ENCODE data around the gene DPP10.
"Not testable (repeated sequence)": the region's sequence is repeated elsewhere in the genome, so short reads cannot be mapped to it uniquely, and the experiment has no call there.

Gene DPP10

GRCh38 chr2:114517580-114517979 lies 75.1 kb downstream of the DPP10 start:
- no peak for DNase-seq

DNA sequence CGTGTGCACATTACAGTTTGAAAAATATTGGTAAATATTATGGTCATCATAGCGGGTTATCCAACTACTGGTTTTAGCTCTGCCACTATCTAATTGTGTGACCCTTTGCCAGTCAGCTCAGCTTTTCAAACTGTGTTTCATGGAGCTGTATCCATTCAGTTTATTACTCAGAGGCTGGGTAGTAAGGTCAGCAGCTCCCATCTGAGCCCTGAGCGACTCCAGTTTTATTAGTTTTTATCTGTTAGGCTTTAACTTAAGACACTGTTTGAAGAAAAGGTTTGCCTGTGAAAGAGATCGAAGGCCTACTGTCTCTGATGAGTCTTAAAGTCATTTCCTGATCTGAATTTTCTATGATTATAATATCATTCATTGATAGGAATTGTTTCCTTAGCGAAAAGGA lies 76.3 kb downstream of the DPP10 start:
- no peak for DNase-seq

DNA sequence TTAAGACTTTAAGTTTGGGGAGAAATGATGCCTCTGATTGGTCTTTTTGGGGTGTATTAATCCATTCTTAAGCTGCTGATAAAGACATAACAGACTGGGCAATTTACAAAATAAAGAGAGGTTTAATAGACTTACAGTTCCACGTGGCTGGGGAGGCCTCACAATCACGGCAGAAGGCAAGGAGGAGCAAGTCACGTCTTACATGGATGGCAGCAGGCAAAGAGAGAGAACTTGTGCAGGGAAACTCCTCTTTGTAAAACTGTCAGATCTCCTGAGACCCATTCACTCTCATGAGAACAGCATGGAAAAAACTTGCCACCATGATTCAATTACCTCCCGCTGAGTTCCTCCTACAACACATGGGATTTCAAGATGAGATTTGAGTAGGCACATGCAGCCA lies 80.2 kb downstream of the DPP10 start:
- not testable (repeated sequence) for DNase-seq

- DNase-seq = no peak
Observed at GRCh38 chr2:114525955-114526354, 83.5 kb downstream of the DPP10 start.

DNA sequence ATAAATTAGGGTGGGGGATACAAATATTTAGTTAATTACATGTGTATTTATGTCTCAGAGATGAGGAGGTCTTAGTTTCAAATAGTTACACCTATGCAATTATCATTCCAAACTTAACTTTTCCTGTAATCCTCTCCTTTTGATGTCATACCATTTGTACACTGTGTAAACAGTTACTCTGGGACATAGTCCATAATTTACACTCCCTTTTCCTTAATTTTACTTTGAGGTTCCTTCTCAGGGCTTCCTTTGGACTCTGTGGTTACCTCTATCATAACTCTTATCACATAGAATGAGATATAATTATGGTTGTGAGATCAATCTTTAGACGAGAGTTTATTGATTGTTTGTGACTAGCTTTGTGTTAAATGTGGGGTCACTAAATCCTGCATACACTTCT lies 84.4 kb downstream of the DPP10 start:
- no peak for DNase-seq

- DNase-seq = no peak
Observed at GRCh38 chr2:114527330-114527983, 85.0 kb downstream of the DPP10 start.

DNA sequence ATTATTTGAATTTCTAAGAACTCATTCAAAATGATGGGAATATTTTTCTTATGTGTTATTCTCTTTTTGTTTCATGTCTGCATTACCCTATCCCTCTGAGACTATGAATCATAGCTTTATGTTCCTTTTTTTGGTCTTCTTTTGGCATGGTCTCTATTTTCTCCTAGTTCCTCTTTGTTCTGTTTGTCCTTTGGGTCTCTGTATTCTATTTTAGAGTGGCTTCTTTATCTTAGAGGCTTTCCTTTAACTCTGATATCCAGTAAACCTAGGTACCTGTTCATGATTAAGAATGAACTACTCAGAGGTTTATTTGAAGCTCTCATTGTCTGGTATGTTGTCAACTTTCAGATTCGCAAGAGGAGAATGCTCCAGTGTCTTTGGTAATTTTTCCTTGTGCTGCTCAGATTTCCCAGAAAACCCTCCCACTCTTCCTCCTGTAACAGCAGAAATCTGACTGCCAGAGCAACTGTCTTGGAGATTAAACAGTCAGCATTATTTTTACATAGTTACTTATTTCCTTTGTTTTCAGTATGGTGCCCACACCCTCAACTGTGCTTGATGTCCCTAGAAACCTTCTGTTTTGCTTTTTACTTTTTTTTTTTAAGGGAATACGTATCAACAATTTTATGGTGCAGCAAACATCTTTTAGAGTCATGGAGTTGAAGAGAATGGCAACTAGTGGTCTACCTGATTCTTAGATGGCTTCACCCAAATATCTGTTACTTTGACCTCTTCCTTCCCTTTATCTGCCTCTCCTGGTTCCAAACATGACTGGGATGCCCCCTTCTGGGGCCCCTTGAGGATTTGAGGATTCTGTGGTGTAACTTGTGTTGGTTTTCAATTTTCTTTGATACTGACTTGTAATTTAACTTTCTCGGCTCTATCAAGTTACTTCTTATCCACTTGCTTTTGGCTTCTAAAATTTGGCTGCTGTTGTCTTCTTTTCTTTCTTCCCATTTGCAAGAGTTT lies 92.0 kb downstream of the DPP10 start:
- no peak for DNase-seq

- no peak for DNase-seq
Observed at GRCh38 chr2:114537777-114538176, 95.3 kb downstream of the DPP10 start.

DNA sequence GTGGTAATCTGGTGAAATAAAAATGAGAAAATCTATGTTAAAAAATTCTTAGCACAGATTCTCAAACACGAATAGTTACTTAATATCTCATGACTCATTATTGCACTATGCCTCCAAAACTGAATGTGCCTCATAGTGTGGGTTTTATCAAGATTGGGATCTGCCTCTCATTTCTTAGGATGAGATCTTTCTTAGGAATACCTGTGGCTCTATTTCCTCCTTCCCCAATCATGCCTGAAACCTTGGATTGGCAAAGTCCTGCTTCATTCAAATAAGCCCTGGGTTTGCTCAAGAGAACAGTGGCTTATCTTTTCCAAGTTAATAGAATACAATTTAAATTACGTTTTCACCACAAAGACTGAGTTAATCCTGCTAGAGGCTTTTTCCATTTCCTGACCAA lies 100.3 kb downstream of the DPP10 start:
- no peak for DNase-seq

DNA sequence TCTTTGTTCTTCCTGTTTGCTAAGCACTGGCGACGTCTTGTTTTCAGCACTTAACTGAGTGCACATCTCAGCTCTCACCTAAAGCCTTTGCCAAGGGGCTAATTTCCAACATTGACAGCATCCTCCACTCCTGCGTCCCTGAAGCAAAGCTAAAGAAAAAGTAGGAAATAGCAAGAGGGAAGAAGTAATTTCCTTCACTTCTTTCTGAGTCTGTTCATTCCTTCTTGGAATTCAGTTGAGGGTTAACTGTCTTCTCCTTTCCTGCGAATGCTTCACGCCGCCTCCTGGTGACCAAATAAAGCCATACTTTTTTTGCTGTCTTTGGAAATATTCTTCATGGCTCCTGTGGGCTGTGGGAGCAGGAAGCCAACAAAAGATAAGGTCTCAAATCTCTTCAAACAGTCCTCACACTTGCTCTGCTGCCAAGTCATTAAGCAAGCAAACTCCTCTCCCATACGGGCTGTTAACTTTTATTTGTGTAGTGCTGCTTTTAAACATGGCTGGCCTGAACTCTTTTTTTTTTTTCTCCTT lies 100.9 kb downstream of the DPP10 start:
- DNase-seq = no peak

DNA sequence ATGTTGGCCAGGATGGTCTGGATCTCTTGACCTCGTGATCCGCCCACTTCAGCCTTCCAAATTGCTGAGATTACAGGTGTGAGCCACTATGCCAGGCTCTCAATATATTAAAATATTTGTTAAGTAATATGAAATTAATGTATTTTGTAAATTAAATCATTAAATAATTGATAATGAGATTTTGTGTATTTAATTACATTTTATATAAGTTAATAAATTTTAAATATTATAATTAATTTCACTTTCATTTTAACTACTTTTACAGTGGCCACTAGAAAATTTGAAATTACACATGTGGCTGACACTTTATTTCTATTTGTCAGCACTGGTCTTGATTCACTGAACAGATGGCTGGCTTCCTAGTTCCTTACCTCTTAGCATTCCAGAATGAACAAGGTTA lies 102.6 kb downstream of the DPP10 start:
- DNase-seq = no peak

DNA sequence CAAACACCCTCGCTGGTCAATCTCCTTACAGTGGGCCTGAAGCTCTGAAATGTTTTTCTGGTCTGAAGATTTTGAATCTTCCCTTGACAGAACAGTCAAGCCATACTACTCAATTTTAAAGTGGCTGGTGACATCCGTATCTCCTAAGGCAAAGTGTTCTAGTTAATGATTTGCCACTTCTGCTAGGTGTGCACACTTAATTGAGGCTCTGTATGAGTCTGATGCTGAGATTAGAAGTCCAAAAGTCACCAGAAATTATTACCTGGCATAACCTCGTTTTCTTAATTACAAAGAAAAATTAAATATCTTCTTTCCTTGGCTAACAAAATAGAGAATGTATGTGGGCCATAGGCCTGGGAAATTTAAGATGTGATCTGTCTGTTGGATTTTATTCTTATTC lies 104.1 kb downstream of the DPP10 start:
- no peak for DNase-seq

DNA sequence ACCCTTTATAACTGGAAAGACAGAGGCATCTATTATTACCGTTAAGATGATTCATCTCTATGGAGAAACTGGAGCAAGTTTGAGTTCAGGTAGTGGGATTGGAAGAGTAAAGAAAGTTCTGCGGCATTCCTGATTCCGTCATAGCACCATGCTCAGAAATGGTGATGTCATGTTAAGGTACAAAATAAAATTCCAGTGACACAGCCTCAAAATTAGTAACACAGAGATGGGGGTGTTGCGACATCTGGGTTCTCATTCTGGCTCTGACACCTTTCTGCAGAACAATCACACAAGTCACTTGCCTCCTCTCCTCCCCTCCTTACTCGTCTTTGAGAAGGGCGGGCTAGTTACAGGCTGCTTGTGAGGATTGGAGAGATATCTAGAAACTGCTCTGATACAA lies 105.7 kb downstream of the DPP10 start:
- DNase-seq = no peak

GRCh38 chr2:114550364-114550763 lies 107.9 kb downstream of the DPP10 start:
- no peak for DNase-seq

DNA sequence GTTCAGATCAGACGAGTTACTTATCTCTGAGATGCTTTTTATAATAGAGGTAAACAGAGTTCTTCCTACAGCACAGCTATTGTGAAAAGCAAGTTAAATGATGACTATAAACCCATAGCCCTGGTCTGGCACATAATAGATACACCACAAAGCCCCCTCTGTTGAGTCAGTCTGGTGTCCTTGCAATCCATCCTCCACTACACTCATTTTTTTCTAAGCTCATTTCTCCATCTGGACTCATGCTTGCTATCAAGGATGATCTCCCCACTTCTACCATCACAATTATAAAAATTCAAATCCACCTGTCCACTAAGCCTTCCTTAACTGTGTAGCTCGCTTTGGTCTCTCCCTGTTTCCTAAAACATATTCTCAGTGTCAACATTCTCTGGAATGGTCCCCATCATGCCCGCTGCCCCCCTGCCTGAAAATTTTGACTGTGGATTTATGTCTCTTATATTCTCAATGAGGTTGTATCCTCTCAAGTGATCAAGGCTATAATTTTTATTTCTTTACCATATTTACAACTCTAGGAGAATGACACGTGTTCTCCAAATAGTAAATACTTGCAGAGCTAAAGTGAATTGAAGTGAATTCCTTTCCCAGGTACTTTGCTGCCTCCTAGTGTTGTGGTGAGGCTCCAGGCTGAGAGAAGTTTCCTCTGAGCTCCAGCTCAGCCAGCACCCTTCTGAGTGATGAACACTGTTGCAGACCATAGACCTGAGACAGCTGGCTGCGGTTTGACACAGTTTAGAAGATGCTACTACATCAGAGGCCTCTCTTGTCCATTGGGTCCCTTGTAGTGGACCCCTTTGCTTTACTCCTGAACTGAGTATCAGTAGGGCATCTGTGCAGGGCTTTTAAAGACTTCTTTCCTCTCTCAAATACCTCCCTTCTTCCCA lies 108.7 kb downstream of the DPP10 start:
- DNase-seq = no peak

- DNase-seq = no peak
Observed at GRCh38 chr2:114553027-114553426, 110.6 kb downstream of the DPP10 start.

DNA sequence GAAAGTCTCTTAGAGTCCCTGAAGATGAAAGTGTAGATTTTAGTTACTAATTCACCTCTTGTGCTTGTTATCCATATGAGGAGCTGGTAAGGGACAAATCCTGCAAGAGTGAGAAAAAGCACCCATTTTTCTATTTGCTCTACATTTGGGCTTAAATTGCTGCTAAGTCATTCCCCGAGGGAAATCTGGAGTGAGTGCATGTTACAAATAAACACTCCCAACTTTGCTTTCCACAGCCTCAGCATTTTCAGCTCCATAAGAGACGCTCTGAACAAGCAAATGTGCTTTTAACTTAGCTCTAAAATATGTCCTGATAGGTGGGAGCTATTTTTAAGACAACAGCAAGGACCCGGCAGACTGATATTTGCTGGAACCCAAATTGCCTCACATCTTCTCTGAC lies 126.7 kb downstream of the DPP10 start:
- DNase-seq = no peak

- no peak for DNase-seq
Observed at GRCh38 chr2:114577657-114578056, 135.2 kb downstream of the DPP10 start.

- no peak for DNase-seq
Observed at GRCh38 chr2:114579542-114579941, 137.1 kb downstream of the DPP10 start.

- DNase-seq = no peak
Observed at GRCh38 chr2:114580691-114581090, 138.2 kb downstream of the DPP10 start.

DNA sequence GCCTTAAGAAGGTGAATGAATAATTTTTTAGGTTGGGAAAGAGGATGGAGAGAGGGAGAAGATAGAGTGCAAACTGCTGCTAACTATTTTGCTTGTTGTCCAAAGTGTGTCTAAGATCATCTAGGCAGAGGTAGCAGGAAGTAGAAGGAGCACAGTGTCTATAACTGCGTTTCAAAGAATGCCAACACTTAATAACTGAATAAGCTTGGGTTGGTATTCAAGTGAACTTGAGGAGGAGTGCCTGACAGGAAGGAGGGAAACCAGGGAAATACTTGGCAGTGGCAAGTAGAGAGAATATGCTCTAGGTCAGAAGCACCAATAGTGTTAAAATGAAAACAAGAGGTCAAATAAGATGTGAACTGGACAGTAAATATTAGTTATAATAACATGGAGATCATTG lies 155.9 kb downstream of the DPP10 start:
- no peak for DNase-seq

DNA sequence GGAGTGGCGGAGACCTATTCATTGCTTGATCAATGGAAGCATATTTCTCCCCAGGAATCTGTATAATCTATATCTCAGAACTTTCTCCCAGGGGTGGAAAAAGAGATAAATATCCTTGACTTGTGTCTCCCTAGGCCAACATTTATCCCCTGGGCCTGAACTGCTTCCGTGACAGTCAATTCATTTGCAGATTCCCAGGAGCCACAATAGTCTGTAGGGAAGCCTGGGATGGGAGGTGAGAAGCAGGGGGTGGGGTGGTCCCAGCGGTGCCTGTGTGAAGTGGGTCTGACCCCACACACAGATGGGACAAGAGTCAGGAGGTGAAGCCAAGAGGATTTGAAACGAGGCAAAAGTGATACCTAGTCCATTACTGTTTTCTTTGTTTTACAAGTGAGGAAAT lies 166.8 kb downstream of the DPP10 start:
- DNase-seq = no peak

- no peak for DNase-seq
Observed at GRCh38 chr2:114609801-114610200, 167.4 kb downstream of the DPP10 start.
